ENCODE data around the gene PSMC6.

PSMC6 gene

GRCh38 chr14:52706724-52707706, at the start of gene PSMC6:
TSS of gene PSMC6 (plus strand) at chr14:52707200. CDS start at chr14:52707220, 20 bp downstream.
- peak; percentile 94 for DNase-seq

GRCh38 chr14:52660325-52660724, 46.7 kb upstream of the PSMC6 start:
- no peak for DNase-seq

GRCh38 chr14:52660832-52661231, 46.2 kb upstream of the PSMC6 start:
- DNase-seq = no peak

- DNase-seq = no peak
Observed at GRCh38 chr14:52661314-52661713, 45.7 kb upstream of the PSMC6 start.

GRCh38 chr14:52663850-52664249, 43.1 kb upstream of the PSMC6 start:
- no peak for DNase-seq

- peak; percentile 39 for DNase-seq
Observed at GRCh38 chr14:52678591-52678990, 28.4 kb upstream of the PSMC6 start.

- DNase-seq = no peak
Observed at GRCh38 chr14:52683985-52684520, 22.9 kb upstream of the PSMC6 start.

GRCh38 chr14:52686176-52686575, 20.8 kb upstream of the PSMC6 start:
- no peak for DNase-seq

GRCh38 chr14:52690983-52691760, 15.8 kb upstream of the PSMC6 start:
- DNase-seq = no peak

- DNase-seq = peak; percentile 36
Observed at GRCh38 chr14:52692248-52692962, 14.6 kb upstream of the PSMC6 start.

- DNase-seq = no peak
Observed at GRCh38 chr14:52693036-52693435, 14.0 kb upstream of the PSMC6 start.

- DNase-seq = no peak
Observed at GRCh38 chr14:52693532-52693931, 13.5 kb upstream of the PSMC6 start.

- peak; percentile 71 for DNase-seq
Observed at GRCh38 chr14:52694761-52695480, 12.1 kb upstream of the PSMC6 start.

GRCh38 chr14:52695481-52696091, 11.4 kb upstream of the PSMC6 start, which contains the start of gene ERO1A:
TSS of gene ERO1A (minus strand) at chr14:52695558. CDS start at chr14:52695481, 77 bp downstream.
- peak; percentile 67 for DNase-seq

- DNase-seq = no peak
Observed at GRCh38 chr14:52700701-52701172, 6.3 kb upstream of the PSMC6 start.

- no peak for DNase-seq
Observed at GRCh38 chr14:52701223-52701622, 5.8 kb upstream of the PSMC6 start.

GRCh38 chr14:52703225-52703624, 3.8 kb upstream of the PSMC6 start:
- DNase-seq = no peak

GRCh38 chr14:52703664-52704063, 3.3 kb upstream of the PSMC6 start:
- DNase-seq = no peak

- peak; percentile 59 for DNase-seq
Observed at GRCh38 chr14:52706286-52706685, 714 bp upstream of the PSMC6 start.

- DNase-seq = no peak
Observed at GRCh38 chr14:52711666-52712065, 4.7 kb downstream of the PSMC6 start.

GRCh38 chr14:52716155-52716554, 9.2 kb downstream of the PSMC6 start:
- DNase-seq = no peak

Measured in CD4-positive, alpha-beta T cell treated with Interleukin-12 subunit alpha and Interleukin-12 subunit beta, for 1 hour (primary cell).